ENCODE measurements around the gene CFAP92.

CFAP92 gene, protein sequence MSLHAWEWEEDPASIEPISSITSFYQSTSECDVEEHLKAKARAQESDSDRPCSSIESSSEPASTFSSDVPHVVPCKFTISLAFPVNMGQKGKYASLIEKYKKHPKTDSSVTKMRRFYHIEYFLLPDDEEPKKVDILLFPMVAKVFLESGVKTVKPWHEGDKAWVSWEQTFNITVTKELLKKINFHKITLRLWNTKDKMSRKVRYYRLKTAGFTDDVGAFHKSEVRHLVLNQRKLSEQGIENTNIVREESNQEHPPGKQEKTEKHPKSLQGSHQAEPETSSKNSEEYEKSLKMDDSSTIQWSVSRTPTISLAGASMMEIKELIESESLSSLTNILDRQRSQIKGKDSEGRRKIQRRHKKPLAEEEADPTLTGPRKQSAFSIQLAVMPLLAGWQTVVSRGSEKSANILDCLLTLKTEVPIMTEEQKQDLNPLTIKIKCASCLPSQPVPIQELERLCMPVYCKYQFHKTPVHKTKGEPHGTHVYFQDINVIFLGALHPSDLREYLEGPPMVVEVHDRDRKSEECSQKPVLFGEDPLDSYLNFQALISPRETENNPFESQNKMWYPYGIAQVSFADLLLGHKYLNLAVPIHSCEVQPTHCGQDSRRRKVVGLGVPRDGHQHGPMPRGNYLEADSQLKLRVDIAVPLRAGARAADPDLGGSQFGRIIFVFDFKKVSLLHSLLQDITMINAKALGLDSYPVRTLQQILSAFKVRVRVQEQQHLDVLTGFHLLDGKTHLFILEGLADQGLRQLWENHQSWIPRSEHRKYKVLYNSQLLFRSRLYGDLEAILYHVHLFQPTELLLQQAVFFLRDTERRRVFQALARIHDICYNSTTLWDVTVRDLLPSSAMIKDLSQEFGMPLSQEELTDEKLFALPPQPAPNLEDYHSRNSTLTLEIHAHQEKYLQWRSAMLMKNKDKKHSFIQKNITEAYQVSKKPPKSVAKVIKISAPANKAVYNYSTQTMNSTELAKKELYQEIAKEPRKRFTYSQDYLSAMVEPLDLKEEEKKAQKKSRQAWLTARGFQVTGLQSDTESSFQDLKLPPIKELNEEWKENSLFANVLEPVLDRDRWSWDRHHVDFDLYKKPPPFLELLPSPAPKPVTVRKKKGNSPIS

DNA sequence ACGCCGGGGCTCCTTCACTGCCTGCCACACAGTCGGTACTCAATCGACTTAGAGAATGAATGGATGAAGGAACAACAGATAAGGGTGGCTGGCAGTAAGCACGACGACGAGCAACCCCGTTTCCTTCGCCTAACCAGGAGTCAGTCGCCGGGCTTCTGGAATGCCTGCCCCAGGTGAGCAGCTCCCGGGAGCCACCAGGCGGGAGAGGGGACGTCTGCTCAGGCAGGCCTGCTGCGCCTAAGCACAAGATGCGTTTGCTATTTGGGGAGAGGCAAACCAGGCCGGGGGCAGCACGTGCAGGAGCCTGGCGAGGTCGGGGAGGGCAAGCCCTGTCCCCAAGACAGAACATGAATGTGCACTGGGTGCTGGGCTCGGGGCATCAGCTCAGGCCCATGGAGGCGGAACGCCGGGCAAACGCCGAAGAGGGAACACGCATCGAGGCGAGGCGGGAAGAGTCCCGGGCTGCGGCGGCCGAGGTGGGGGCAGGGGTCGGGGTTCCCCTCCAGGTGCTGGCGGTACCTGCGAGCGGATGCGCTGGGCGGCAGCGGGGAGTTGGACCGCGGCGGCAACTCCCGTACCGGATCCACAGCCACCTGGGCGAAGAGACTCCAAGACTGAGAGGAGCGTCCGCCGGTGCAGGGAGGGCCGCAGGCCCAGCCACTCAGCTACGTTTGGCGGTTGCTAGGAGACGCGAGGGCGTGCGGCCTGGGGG lies at the start of gene CFAP92:
TSS of gene CFAP92 (minus strand) at position 616 of the 712 bp plus-strand sequence. CDS start 772 bp downstream, outside the sequence.
- TF ChIP-seq ZFP3 (CRISPR knock-in tag; IDR thresholded peaks at IDR 0.05) (no peak), ZNF565 (CRISPR knock-in tag; conservative IDR thresholded peaks at IDR 0.05; ENCODE audit: low read depth) (no peak), ISL1 (CRISPR knock-in tag; IDR thresholded peaks at IDR 0.05) (no peak), BACH2 (CRISPR knock-in tag; IDR thresholded peaks at IDR 0.05; ENCODE audit: borderline replicate concordance) (no peak), RARB (CRISPR knock-in tag; IDR thresholded peaks at IDR 0.05) (no peak), ARNTL (CRISPR knock-in tag; IDR thresholded peaks at IDR 0.05; ENCODE audit: borderline replicate concordance, low read depth) (no peak), ZFP30 (CRISPR knock-in tag; IDR thresholded peaks at IDR 0.05) (no peak), SNAI2 (CRISPR knock-in tag; IDR thresholded peaks at IDR 0.05) (no peak)
- TF ChIP-seq, protein P1, sequence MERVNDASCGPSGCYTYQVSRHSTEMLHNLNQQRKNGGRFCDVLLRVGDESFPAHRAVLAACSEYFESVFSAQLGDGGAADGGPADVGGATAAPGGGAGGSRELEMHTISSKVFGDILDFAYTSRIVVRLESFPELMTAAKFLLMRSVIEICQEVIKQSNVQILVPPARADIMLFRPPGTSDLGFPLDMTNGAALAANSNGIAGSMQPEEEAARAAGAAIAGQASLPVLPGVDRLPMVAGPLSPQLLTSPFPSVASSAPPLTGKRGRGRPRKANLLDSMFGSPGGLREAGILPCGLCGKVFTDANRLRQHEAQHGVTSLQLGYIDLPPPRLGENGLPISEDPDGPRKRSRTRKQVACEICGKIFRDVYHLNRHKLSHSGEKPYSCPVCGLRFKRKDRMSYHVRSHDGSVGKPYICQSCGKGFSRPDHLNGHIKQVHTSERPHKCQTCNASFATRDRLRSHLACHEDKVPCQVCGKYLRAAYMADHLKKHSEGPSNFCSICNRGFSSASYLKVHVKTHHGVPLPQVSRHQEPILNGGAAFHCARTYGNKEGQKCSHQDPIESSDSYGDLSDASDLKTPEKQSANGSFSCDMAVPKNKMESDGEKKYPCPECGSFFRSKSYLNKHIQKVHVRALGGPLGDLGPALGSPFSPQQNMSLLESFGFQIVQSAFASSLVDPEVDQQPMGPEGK (CRISPR knock-in tag; IDR thresholded peaks at IDR 0.05; ENCODE audit: borderline replicate concordance) = no peak
- ATAC-seq = peak; percentile 99

DNA sequence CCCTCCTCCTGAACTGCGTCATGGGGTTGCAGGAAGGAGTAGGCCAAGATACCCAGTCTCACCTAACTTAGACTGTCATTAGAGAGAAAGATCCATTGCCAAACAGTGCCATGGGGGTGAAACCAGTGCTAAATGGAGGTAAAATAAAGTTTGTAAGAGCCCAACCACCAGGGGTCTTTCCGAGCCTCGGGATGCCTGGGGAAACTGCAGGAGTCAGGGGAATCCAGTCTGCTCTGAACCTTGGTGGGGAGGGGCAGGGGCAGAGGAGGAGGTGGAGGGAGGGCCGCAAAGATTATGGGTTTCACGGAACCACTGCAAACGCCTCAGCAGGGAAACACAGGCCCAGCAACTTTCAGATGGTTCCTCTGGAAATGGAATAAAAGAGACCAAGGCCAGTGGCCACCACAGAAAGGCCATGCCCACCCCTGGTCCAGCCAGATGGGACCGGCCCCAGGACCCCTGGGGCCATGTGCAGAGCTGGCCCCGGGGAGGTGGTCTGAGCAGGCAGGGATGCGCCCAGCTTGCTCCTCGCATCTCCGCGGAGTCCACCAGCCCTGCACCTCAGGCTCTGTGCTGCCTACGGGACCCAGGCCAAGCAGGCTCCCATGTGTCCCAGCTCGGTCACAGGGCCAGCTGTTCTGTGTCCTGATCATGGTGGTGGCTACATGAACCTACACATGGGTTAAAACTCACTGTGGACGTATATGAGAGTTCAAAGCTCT lies 46.9 kb upstream of the CFAP92 start:
- TF ChIP-seq ZNF8 (CRISPR knock-in tag; IDR thresholded peaks at IDR 0.05) = no peak
- TF ChIP-seq ISL1 (CRISPR knock-in tag; IDR thresholded peaks at IDR 0.05) = no peak
- TF ChIP-seq, protein P2, sequence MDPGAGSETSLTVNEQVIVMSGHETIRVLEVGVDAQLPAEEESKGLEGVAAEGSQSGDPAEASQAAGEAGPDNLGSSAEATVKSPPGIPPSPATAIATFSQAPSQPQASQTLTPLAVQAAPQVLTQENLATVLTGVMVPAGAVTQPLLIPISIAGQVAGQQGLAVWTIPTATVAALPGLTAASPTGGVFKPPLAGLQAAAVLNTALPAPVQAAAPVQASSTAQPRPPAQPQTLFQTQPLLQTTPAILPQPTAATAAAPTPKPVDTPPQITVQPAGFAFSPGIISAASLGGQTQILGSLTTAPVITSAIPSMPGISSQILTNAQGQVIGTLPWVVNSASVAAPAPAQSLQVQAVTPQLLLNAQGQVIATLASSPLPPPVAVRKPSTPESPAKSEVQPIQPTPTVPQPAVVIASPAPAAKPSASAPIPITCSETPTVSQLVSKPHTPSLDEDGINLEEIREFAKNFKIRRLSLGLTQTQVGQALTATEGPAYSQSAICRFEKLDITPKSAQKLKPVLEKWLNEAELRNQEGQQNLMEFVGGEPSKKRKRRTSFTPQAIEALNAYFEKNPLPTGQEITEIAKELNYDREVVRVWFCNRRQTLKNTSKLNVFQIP (CRISPR knock-in tag; IDR thresholded peaks at IDR 0.05; ENCODE audit: borderline replicate concordance, low read depth) = no peak
- TF ChIP-seq ZFP30 (CRISPR knock-in tag; IDR thresholded peaks at IDR 0.05) = no peak
- TF ChIP-seq, protein P1 (CRISPR knock-in tag; IDR thresholded peaks at IDR 0.05; ENCODE audit: borderline replicate concordance) = no peak
- no peak for TF ChIP-seq ESRRG (CRISPR knock-in tag; IDR thresholded peaks at IDR 0.05)
- no peak for TF ChIP-seq PPARA (CRISPR knock-in tag; IDR thresholded peaks at IDR 0.05; ENCODE audit: borderline replicate concordance)
- TF ChIP-seq ZFP3 (CRISPR knock-in tag; IDR thresholded peaks at IDR 0.05) = no peak
- no peak for TF ChIP-seq ZNF70 (CRISPR knock-in tag; IDR thresholded peaks at IDR 0.05)
- TF ChIP-seq, protein P3, sequence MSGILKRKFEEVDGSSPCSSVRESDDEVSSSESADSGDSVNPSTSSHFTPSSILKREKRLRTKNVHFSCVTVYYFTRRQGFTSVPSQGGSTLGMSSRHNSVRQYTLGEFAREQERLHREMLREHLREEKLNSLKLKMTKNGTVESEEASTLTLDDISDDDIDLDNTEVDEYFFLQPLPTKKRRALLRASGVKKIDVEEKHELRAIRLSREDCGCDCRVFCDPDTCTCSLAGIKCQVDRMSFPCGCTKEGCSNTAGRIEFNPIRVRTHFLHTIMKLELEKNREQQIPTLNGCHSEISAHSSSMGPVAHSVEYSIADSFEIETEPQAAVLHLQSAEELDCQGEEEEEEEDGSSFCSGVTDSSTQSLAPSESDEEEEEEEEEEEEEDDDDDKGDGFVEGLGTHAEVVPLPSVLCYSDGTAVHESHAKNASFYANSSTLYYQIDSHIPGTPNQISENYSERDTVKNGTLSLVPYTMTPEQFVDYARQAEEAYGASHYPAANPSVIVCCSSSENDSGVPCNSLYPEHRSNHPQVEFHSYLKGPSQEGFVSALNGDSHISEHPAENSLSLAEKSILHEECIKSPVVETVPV (CRISPR knock-in tag; IDR thresholded peaks at IDR 0.05) = no peak
- TF ChIP-seq, protein P4, sequence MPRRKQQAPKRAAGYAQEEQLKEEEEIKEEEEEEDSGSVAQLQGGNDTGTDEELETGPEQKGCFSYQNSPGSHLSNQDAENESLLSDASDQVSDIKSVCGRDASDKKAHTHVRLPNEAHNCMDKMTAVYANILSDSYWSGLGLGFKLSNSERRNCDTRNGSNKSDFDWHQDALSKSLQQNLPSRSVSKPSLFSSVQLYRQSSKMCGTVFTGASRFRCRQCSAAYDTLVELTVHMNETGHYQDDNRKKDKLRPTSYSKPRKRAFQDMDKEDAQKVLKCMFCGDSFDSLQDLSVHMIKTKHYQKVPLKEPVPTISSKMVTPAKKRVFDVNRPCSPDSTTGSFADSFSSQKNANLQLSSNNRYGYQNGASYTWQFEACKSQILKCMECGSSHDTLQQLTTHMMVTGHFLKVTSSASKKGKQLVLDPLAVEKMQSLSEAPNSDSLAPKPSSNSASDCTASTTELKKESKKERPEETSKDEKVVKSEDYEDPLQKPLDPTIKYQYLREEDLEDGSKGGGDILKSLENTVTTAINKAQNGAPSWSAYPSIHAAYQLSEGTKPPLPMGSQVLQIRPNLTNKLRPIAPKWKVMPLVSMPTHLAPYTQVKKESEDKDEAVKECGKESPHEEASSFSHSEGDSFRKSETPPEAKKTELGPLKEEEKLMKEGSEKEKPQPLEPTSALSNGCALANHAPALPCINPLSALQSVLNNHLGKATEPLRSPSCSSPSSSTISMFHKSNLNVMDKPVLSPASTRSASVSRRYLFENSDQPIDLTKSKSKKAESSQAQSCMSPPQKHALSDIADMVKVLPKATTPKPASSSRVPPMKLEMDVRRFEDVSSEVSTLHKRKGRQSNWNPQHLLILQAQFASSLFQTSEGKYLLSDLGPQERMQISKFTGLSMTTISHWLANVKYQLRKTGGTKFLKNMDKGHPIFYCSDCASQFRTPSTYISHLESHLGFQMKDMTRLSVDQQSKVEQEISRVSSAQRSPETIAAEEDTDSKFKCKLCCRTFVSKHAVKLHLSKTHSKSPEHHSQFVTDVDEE (CRISPR knock-in tag; IDR thresholded peaks at IDR 0.05) = no peak
- TF ChIP-seq ARNTL (CRISPR knock-in tag; IDR thresholded peaks at IDR 0.05; ENCODE audit: borderline replicate concordance, low read depth) = no peak
- no peak for TF ChIP-seq ZC3H10 (CRISPR knock-in tag; IDR thresholded peaks at IDR 0.05)
- TF ChIP-seq OSR1 (CRISPR knock-in tag; IDR thresholded peaks at IDR 0.05) = no peak
- TF ChIP-seq ZNF565 (CRISPR knock-in tag; conservative IDR thresholded peaks at IDR 0.05; ENCODE audit: low read depth) = no peak
- no peak for TF ChIP-seq RARB (CRISPR knock-in tag; IDR thresholded peaks at IDR 0.05)
- TF ChIP-seq TCF4 (CRISPR knock-in tag; IDR thresholded peaks at IDR 0.05; ENCODE audit: borderline replicate concordance) = no peak
- TF ChIP-seq TOX (CRISPR knock-in tag; IDR thresholded peaks at IDR 0.05; ENCODE audit: borderline replicate concordance) = no peak
- TF ChIP-seq, protein P5, sequence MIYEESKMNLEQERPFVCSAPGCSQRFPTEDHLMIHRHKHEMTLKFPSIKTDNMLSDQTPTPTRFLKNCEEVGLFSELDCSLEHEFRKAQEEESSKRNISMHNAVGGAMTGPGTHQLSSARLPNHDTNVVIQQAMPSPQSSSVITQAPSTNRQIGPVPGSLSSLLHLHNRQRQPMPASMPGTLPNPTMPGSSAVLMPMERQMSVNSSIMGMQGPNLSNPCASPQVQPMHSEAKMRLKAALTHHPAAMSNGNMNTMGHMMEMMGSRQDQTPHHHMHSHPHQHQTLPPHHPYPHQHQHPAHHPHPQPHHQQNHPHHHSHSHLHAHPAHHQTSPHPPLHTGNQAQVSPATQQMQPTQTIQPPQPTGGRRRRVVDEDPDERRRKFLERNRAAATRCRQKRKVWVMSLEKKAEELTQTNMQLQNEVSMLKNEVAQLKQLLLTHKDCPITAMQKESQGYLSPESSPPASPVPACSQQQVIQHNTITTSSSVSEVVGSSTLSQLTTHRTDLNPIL (CRISPR knock-in tag; IDR thresholded peaks at IDR 0.05; ENCODE audit: low read depth) = no peak
- TF ChIP-seq SNAI2 (CRISPR knock-in tag; IDR thresholded peaks at IDR 0.05) = no peak
- no peak for ATAC-seq
